Measurements from ENCODE around the gene DHX32. TPM values are rescaled to one million over a fixed set of nuclear protein-coding genes. Genes with fewer than 3 reads are reported as not detected.
A peak's percentile ranks its signal among the peaks of the same experiment; 100 is the strongest.
"Not testable (repeated sequence)": the region's sequence is repeated elsewhere in the genome, so short reads cannot be mapped to it uniquely, and the experiment has no call there.

Gene DHX32
- polyA plus RNA-seq, 1 donor (not counting 4 experiments of a cell fraction or from before 2014, with no cell fraction given) = 48.3 TPM

- dilution Hi-C loops (cut with MboI; ENCODE audit: extremely low pct_ligation_motif_present, low sequenced_read_pairs); H3K4me2 ChIP-seq (ENCODE audit: control insufficient read depth, extremely low read depth, insufficient read depth, low read depth, low read length): not testable (repeated sequence)
Measured at GRCh38 chr10:125889441-125889840, 8.3 kb upstream of the DHX32 start.

GRCh38 chr10:125886914-125887512 lies 5.9 kb upstream of the DHX32 start:
- DNase-seq (ENCODE audit: low read depth, low spot score) (no peak), FAIRE-seq (no peak)
- dilution Hi-C loops (cut with MboI; ENCODE audit: extremely low pct_ligation_motif_present, low sequenced_read_pairs) = no loop called here
- Histone ChIP-seq H3K9me3 (ENCODE audit: control insufficient read depth, low read depth, low read length) (no peaks in the 10 kb centered on the region), H3K36me3 (ENCODE audit: control insufficient read depth in 2 of 2, extremely low read depth in 1 of 2, insufficient read depth in 2 of 2, low read length in 2 of 2) (peaks cover 6 to 10% of the 10 kb centered on the region in 2 experiments), H3K4me3 (ENCODE audit: control insufficient read depth in 2 of 3, extremely low read depth in 1 of 3, insufficient read depth in 2 of 3, low read depth in 1 of 3, low read length in 3 of 3) (peak overlapping the region in 1 of 3 experiments; percentile 40), H3K27ac (ENCODE audit: control insufficient read depth, insufficient read depth, low read length) (peak overlapping the region; percentile 56), H4K20me1 (ENCODE audit: control insufficient read depth, extremely low read depth, insufficient read depth, low read length) (no peaks in the 10 kb centered on the region), H3K4me1 (ENCODE audit: control insufficient read depth, extremely low read depth, insufficient read depth, low read length) (peaks cover 19% of the 10 kb centered on the region), H3K9me1 (ENCODE audit: control insufficient read depth, extremely low read depth, insufficient read depth, low read length) (no peaks in the 10 kb centered on the region), H3K27me3 (ENCODE audit: control insufficient read depth, extremely low read depth, insufficient read depth, low read length) (no peaks in the 10 kb centered on the region), H3K9ac (ENCODE audit: control insufficient read depth, extremely low read depth, insufficient read depth, low read length) (no peak overlapping the region), H3K79me2 (ENCODE audit: control insufficient read depth, insufficient read depth, low read length) (peaks cover 33% of the 10 kb centered on the region), H2AFZ (ENCODE audit: control insufficient read depth, low read length) (no peak overlapping the region), H3K4me2 (ENCODE audit: control insufficient read depth, extremely low read depth, insufficient read depth, low read depth, low read length) (peak overlapping the region; percentile 58)
- TF ChIP-seq CTCF (optimal IDR thresholded peaks at IDR 0.05 in 1 of 3, IDR thresholded peaks at IDR 0.05 in 1 of 3, conservative IDR thresholded peaks at IDR 0.05 in 1 of 3; ENCODE audit: extremely low read depth in 1 of 3, insufficient read depth in 2 of 3, low read length in 3 of 3) (no peak), EZH2 (IDR thresholded peaks at IDR 0.05; ENCODE audit: low read length) (no peak)

More at GRCh38 chr10:125889441-125889840, 8.3 kb upstream of the DHX32 start:
- H3K9me1 ChIP-seq (ENCODE audit: control insufficient read depth, extremely low read depth, insufficient read depth, low read length); H3K9ac ChIP-seq (ENCODE audit: control insufficient read depth, extremely low read depth, insufficient read depth, low read length); H3K36me3 ChIP-seq (ENCODE audit: control insufficient read depth in 2 of 2, extremely low read depth in 1 of 2, insufficient read depth in 2 of 2, low read length in 2 of 2); H3K4me3 ChIP-seq (ENCODE audit: control insufficient read depth in 2 of 3, extremely low read depth in 1 of 3, insufficient read depth in 2 of 3, low read depth in 1 of 3, low read length in 3 of 3); H2AFZ ChIP-seq (ENCODE audit: control insufficient read depth, low read length); H4K20me1 ChIP-seq (ENCODE audit: control insufficient read depth, extremely low read depth, insufficient read depth, low read length); H3K9me3 ChIP-seq (ENCODE audit: control insufficient read depth, low read depth, low read length); FAIRE-seq; H3K27me3 ChIP-seq (ENCODE audit: control insufficient read depth, extremely low read depth, insufficient read depth, low read length); H3K27ac ChIP-seq (ENCODE audit: control insufficient read depth, insufficient read depth, low read length); DNase-seq (ENCODE audit: low read depth, low spot score): not testable (repeated sequence)
- H3K4me1 ChIP-seq (ENCODE audit: control insufficient read depth, extremely low read depth, insufficient read depth, low read length) = peaks cover 20% of the 10 kb centered on the region
- H3K79me2 ChIP-seq (ENCODE audit: control insufficient read depth, insufficient read depth, low read length) = peaks cover 41% of the 10 kb centered on the region

GRCh38 chr10:125883211-125883610 lies 2.1 kb upstream of the DHX32 start:
- H3K27me3 ChIP-seq (ENCODE audit: control insufficient read depth, extremely low read depth, insufficient read depth, low read length) = no peaks in the 10 kb centered on the region
- H3K9ac ChIP-seq (ENCODE audit: control insufficient read depth, extremely low read depth, insufficient read depth, low read length) = no peak overlapping the region
- no peak overlapping the region for H3K27ac ChIP-seq (ENCODE audit: control insufficient read depth, insufficient read depth, low read length)
- no peak overlapping the region for H3K4me2 ChIP-seq (ENCODE audit: control insufficient read depth, extremely low read depth, insufficient read depth, low read depth, low read length)
- peaks cover 23% of the 10 kb centered on the region for H3K4me1 ChIP-seq (ENCODE audit: control insufficient read depth, extremely low read depth, insufficient read depth, low read length)
- H3K36me3 ChIP-seq (ENCODE audit: control insufficient read depth in 2 of 2, extremely low read depth in 1 of 2, insufficient read depth in 2 of 2, low read length in 2 of 2) = peaks cover 8 to 13% of the 10 kb centered on the region in 2 experiments
- no peaks in the 10 kb centered on the region for H3K9me1 ChIP-seq (ENCODE audit: control insufficient read depth, extremely low read depth, insufficient read depth, low read length)
- H4K20me1 ChIP-seq (ENCODE audit: control insufficient read depth, extremely low read depth, insufficient read depth, low read length) = no peaks in the 10 kb centered on the region
- H3K4me3 ChIP-seq (ENCODE audit: control insufficient read depth in 2 of 3, extremely low read depth in 1 of 3, insufficient read depth in 2 of 3, low read depth in 1 of 3, low read length in 3 of 3) = no peak overlapping the region
- H2AFZ ChIP-seq (ENCODE audit: control insufficient read depth, low read length) = no peak overlapping the region
- H3K79me2 ChIP-seq (ENCODE audit: control insufficient read depth, insufficient read depth, low read length) = peaks cover 23% of the 10 kb centered on the region
- DNase-seq (ENCODE audit: low read depth, low spot score) = no peak
- no peaks in the 10 kb centered on the region for H3K9me3 ChIP-seq (ENCODE audit: control insufficient read depth, low read depth, low read length)
- FAIRE-seq = no peak
- dilution Hi-C loops (cut with MboI; ENCODE audit: extremely low pct_ligation_motif_present, low sequenced_read_pairs) = no loop called here
- TF ChIP-seq EZH2 (IDR thresholded peaks at IDR 0.05; ENCODE audit: low read length) = no peak
- TF ChIP-seq CTCF (optimal IDR thresholded peaks at IDR 0.05 in 1 of 3, IDR thresholded peaks at IDR 0.05 in 1 of 3, conservative IDR thresholded peaks at IDR 0.05 in 1 of 3; ENCODE audit: extremely low read depth in 1 of 3, insufficient read depth in 2 of 3, low read length in 3 of 3) = no peak
